NCI-H1436 (cell line): ENCODE results near the gene AACS.
"Not testable (repeated sequence)": the region's sequence is repeated elsewhere in the genome, so short reads cannot be mapped to it uniquely, and the experiment has no call there.

Experiments
- DNase-seq: peaks from one replicate; lab custom pipeline; 2025; lab: John Stamatoyannopoulos, UW

Gene AACS, protein sequence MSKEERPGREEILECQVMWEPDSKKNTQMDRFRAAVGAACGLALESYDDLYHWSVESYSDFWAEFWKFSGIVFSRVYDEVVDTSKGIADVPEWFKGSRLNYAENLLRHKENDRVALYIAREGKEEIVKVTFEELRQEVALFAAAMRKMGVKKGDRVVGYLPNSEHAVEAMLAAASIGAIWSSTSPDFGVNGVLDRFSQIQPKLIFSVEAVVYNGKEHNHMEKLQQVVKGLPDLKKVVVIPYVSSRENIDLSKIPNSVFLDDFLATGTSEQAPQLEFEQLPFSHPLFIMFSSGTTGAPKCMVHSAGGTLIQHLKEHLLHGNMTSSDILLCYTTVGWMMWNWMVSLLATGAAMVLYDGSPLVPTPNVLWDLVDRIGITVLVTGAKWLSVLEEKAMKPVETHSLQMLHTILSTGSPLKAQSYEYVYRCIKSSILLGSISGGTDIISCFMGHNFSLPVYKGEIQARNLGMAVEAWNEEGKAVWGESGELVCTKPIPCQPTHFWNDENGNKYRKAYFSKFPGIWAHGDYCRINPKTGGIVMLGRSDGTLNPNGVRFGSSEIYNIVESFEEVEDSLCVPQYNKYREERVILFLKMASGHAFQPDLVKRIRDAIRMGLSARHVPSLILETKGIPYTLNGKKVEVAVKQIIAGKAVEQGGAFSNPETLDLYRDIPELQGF

DNA sequence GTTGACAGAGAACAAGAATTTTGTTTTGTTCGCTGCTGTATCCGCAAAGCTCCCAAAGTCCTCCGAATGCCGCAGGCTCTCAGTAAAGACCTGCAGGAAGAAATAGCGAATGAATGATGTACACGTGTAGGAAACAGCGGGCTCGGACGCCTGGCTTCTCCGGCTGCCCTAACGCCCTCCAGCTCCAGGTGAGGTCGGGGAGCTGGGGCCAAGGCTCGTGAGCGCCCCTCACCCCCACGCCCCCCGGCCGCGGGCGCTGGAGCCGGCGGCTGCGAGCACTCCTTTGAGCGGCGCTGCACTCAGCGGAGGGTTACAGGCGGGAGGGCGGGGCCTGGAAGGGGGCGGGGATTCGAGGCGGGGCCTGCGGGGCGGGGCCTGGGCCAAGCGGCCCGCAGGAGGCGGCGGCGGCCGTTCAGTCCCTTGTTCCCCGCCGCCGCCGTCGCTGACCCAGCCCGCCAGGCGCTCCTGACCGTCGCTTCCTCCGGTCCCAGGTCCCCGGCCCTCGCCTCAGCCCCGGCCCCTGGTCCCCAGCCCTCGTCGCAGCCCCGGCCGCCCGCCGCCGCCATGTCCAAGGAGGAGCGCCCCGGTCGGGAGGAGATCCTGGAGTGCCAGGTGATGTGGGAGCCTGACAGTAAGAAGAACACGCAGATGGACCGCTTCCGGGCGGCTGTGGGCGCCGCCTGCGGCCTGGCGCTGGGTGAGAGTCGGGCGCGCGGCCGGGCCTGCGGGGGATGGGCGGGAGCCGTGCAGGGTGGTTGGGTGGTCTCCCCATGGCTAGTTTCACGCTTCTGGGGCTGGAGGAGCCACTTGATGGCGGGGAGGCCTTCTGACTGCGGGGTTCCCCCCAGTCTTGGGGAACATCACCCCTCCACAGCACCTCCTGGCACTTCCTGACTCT is at the start of gene AACS:
Gene AACS (plus strand): TSS at position 415 of the 898 bp plus-strand sequence. CDS start 150 bp downstream, at position 565.
- DNase-seq = peak; percentile 62

DNA sequence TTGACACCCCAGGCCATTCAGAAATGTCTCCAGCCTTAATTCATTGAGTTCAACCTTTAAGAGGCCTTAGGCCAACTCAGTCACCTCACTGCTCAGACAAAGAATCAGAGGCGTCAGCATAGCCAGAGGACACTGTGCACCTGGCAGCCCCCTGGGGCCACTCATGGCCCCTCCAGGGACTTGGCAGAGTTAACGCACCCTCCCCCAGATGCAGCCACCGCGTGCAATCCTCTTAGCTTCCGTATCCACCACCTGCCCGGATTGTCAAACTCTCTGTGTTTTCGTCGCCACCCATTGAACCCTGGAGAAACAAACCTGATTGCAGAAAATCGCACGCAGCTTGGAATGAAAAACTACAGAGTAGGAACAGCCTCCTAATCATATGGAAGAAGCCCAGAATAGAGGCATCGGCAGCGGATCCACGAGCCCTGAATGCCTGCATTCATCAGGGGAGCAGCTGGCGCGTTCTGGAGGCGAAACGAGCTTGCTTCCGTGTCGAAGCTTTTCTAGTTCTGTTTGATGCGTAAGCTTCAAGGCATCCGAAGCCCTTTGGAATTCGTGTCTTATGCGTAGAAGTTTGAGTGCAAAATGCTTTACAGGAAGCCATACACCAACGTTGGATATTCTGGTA is 49.4 kb upstream of the AACS start:
- peak; percentile 95 for DNase-seq

DNA sequence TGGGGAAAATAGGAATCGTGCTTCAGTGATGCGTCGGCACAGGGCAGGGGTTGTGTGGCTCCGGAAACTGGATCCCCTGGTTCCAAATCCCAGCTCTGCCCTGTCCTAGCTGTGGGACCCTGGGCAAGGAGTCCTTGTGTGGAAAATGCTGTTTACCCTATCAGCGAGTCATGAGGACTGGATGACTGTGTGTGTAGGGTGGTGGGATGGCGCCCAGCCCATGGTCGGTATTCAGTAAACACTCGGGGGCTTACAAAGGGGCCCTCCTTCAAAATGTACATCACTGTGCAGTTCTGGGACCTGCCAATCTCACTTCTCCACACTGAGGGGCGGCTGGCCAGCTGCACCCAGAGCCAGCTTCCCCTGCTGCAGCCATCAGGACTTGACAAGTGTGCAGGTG is 47.4 kb upstream of the AACS start:
- DNase-seq = no peak

DNA sequence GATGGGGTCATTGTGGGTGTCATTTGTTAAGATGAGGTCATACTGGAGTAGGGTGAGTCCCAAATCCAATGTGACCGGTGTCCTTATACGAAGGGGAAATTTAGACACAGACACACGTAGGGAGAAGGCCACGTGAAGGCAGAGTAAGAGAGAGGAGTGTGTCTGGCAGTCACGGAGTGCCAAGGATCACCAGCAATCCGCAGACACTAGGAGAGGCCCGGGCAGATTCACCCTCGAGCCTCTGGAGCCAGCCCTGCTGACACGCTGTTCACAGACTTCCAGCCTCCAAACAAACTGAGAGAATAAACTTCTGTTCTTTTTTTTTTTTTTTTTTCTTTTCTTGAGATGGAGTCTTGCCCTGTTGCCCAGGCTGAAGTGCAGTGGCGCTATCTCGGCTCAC is 46.9 kb upstream of the AACS start:
- DNase-seq = no peak

DNA sequence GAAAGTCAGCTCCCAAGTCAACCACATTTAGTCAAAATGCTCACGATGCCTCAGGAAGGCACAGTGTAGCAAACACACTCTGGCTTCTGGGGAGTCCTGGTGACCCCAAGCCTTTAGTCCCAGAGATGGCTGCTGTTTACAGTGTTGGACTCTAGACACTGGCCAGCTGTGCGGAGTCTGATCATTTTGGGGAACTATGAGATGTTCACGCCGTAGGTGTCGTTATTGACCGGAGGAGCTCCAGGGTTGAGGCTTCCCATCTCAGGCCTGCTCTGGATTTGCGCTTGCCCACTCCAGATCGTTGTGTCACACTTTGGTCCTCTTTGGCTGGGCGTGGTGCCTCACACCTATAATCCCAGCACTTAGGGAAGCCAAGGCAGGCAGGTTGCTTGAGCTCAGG is 44.1 kb upstream of the AACS start:
- no peak for DNase-seq

DNA sequence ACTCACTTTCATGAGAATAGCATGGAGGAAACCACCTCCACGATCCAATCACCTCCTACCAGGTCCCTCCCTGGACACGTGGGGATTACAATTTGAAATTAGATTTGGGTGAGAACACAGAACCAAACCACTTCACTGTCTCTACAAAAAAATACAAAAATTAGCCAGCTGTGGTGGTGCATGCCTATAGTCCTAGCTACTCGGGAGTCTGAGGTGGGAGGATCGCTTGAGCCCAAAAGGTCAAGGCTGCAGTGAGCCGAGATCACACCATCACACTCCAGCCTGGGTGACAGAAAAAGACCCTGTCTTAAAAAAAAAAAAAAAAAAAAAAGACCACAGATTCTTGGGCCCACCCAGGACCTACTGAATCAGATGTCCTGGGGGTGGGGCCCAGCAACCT is 43.5 kb upstream of the AACS start:
- no peak for DNase-seq

DNA sequence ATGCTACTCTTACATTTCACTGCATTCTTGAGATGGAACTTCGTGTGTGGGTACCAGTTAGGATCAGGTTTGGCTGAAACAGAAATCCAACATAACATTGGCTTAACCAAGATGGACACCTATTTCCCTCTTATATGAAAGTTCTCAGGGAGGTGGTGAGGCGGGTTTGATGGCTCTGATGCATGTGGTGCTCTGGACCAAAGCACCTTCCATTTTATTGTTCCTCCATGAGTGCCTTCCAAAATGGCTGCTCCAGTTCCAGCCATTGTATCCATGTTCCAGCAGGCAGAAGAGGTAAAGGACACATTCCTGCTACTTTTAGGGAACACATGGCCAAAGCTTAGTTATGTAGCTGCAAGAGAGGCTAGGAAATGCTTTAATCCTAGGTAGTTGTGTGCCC is 42.2 kb upstream of the AACS start:
- no peak for DNase-seq

DNA sequence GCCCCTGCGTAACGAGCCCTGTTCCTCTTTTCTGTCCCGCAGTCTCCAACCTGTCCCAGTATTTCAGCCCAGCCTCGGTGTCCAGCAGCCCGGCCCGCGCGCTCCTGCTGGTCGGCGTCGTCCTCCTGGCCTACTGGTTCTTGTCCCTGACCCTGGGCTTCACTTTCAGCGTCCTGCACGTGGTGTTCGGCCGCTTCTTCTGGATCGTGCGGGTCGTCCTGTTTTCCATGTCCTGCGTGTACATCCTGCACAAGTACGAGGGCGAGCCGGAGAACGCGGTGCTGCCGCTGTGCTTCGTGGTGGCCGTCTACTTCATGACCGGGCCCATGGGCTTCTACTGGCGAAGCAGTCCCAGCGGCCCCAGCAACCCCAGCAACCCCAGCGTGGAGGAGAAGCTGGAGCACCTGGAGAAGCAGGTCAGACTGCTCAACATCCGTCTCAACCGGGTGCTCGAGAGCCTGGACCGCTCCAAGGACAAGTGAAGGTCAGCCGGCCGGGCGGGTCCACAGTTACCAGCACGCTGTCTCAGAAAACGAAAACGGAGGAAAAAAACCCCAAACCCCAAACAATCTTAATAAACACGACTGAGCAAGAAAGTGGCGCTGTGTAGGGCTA is 40.2 kb upstream of the AACS start:
- DNase-seq = no peak

DNA sequence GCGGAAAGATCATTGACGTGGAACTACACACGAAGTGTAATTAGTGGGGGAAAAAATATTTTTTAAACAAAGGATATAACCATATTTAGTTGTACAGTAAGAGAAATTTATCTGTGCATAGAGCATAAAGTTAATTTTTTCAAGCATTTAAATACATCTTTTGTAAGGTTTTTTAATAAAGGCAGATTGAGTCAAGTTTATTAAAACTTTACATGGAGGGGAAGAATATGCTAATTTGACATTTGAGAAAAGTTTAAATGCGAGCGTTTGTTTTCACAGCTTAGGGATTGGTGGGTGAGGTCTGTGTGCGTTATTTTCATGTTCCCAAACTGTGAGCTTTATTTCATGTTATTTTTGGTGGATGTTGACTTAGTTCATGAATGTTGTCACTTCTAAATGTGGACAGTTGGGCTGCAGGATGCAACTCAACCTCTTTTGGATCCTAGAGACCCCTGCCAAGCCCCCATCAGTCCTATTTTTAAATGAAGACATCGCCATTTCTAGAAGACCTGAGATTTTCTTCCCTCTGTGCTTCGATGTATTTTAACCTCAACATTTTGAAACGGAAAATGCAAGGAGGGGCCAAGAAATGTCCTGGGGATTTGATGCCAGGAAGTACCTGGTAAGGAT is 39.5 kb upstream of the AACS start:
- no peak for DNase-seq

DNA sequence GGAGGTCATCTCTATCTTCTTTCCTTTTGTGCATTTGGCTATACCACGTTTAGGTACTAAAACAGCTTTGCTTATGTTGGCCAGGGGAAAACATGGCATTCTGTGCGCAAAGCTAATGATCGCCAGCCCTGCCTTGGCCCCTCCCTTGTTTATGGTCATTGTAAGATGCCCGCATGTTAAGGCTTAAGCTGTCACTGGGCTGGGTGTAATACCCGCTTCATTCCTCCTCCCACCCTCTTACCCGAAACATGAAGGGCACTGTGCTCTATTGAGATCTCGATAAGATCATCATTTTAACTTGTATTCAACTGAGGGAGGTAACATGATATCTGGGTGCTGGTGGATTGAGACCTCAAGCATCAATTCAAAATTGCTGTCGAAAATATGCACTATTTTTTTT is 37.1 kb upstream of the AACS start:
- DNase-seq = no peak

DNA sequence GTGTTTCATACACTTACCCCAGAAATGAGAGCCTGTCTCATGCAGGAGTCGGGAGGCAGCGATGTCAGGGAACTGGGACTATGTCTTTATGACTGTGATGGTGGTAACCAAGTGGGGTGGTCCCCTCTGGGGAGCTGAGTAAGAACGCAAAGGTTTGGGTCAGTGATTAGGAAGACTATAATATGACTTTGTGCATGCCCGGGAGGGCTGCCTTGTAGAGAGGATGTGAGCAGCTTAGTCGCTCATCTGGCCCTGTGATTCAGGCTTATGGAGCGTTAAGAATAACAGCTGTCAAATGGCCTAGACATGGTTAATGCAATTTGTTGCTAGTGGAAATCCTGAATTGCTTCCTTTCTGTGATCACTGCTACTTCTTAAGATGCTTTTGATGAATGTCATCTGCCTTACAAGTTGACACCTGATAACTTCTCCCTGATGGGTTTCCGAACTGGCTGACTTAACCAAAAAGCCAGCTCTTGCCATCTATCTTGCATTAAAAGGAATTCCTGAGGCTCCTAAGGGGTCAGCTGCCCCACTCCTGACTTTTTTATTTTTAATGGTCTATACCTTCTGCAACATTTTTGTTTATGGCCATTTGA is 35.4 kb upstream of the AACS start:
- no peak for DNase-seq

DNA sequence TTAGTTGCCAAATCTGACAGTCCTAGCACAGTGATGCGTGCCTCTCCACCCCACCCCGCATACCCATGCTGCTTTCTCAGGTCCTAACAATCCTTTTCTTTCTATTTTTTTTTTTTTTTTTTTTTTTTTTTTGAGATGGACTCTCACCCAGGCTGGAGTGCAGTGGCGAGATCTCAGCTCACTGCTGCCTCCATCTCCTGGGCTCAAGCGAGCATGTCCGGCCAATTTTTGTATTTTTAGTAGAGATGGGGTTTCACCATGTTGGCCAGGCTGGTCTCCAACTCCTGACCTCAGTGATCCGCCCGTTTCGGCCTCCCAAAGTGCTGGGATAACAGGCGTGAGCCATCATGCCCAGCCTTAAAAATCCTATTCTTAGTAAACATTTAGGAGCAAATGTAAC is 33.8 kb upstream of the AACS start:
- DNase-seq = not testable (repeated sequence)

DNA sequence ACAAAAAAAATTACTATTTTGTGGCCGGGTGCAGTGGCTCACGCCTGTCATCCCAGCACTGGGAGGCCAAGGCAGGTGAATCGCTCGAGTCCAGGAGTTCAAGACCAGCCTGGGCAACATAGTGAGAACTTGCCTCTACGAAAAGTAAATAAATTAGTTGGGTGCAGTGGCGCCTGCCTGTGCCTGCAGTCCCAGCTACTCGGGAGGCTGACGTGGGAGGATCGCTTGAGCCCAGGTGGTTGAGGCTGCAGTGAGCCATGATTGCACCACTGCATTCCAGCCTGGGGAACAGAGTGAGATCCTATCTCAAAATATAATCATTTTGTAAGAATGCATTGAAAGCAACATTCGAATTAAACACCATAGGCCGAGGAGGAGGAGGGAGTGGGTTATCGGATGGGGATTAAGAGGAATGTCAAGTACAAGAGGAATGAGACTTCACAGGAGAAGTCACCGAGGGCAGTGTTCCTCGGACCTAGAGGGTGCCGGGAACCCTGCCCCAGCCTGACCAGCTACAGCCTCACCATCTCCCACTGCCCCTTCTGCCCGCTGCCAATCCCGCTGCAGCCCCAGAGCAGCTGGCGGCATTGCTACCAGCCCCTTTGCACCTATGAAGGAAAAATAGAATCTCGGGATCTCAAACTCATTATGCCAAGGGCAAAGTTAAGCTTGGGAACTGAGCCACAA is 32.6 kb upstream of the AACS start:
- no peak for DNase-seq

DNA sequence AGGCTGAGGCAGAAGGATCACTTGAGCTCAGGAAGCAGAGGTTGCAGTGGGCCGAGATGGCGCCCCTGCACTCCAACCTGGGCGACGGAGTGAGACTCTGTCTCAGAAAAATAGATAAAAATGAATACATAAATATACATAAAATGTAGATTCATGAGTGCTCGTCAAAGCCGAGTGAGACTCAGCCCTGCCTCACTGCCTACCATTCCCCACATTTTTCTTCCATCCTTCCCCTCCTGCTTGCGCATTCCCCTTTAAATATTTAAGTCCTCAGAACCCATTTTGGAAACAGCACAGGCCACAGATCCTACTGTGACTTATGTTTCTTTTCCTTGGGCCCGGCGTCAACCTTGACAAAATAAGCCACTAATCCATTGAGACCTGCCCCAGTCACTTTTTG is 31.9 kb upstream of the AACS start:
- no peak for DNase-seq

DNA sequence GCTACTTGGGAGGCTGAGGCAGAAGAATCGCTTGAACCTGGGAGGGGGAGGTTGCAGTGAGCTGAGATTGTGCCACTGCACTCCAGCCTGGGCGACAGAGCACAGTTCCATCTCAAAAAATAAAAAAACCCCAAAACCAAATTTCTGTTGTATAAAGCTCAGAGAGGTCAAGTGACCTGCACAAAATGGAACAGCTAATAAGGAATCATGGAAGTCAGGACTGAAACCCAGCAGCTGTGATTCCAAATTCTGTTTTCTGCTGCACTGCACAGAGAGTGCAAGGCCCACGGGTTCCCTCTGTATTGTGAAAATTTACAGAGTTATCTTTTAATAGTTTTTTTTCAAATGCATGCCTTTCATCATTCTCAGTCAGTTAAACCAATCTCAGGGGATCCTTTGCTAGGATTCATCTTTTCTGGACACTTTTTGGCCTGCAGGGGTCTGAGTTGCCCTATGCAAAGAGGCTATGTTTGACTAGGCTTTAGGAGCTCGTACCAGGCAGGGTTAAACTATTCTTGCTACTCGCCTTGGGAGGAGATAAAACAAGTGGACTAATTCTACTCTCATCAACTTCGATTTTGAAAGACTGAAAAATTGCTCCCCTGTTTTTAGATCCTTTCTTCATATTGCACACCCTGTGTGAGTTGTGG is 26.1 kb upstream of the AACS start:
- DNase-seq = no peak

DNA sequence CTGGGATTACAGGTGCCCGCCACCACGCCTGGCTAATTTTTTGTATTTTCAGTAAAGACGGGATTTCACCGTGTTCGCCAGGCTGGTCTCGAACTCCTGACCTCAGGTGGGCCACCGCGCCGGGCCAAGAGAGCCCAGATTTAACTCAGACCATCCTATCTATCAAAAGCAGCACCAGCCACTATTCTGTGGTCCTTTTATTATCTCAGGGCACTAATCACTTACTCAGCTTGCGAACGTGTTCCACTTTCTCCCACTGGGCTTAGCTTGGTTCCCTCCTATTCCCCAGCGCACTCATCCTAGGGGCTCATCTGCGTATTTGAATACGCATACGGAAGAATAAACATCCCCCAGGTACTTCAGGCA is 16.2 kb upstream of the AACS start:
- DNase-seq = no peak

DNA sequence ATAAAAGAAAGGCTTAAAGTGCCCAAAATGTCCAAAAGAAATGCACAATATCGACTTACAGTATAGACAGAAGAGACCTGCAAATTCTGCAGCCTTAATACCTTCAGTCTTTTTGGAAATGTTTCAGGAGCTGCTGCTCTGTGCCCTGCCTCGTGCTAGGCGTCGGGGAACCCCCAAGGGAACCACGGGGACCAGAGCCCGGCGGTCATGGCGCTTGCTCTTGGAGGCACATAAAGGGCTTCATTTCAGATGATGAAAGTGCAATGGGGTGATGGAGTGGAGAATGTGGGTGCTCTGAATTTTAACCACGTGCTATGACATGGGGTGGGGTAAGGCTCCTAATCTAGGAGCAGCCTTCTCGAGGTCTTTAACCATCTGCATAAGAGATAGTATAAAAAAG is 14.8 kb upstream of the AACS start:
- no peak for DNase-seq

DNA sequence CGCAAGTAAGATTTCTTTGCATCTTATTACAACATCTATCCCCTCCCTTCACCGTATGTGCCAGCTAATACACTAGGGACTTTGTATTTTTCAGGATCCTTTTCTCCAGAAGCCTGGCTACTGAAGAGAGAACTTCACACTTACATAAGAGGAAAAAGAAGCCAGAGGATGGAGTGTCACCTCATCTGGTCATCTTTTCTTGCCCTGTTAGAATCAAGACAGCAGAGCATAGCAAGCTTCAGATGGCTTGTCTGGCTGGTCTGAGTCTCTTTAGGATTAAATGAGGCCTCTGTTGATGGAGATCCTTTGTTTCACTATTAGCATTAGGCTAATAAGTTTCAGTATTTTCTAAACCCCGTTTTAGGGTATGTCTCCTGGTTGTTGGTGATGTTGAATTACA is 14.4 kb upstream of the AACS start:
- no peak for DNase-seq

DNA sequence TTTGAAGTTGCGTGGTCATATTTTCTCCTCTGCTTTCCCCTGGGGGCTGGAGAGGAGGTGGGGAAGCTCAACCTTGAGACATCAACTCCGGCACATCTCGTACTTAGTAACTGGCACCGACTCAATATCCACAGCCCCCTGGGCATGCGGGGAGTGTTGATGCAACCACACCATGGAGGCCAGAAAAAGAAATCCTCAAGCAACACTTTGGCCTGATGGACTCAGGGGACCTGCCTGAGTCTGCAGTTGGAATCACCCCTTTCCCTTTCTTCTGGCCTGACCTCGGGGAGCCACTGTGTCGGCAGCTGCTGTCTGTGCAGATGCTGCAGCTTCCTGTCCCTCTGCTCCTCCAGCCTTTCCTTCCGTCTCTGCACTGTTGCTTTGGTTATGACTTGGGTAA is 11.4 kb upstream of the AACS start:
- no peak for DNase-seq

DNA sequence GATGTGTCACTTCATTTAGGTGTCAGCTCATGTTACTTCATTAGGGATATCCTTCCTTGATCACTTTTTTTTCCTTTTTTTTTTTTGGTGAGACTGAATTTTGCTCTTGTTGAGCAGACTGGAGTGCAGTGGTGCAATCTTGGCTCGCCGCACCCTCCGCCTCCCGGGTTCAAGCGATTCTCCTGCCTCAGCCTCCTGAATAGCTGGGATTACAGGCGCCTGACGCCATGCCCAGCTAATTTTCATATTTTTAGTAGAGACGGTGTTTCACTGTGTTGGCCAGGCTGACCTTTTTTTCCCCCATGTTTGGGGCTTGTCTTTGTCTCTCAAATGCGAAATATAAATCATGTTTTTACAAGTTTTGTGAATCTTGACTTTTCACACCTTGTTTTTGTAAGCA is 9.6 kb upstream of the AACS start:
- DNase-seq = no peak
